ENCODE data around the gene RBMS2. TPM values are rescaled to one million over a fixed set of nuclear protein-coding genes. Genes with fewer than 3 reads are reported as not detected.

RBMS2 gene
- total and polyA plus RNA-seq, 9 of the 15 experiments (the other 6 are each of a cell fraction or from before 2014, with no cell fraction given) = 0.08 to 10.5 (median 0.31) TPM

GRCh38 chr12:56565510-56566101, 44.0 kb downstream of the RBMS2 start (continued):
- no peak for TF ChIP-seq COPS2 (conservative IDR thresholded peaks at IDR 0.05)
- TF ChIP-seq SIN3B (IDR thresholded peaks at IDR 0.05; ENCODE audit: low read depth) = no peak
- TF ChIP-seq ETV1 (tag; conservative IDR thresholded peaks at IDR 0.05; ENCODE audit: low read depth) = no peak
- TF ChIP-seq ZNF766 (CRISPR knock-in tag; conservative IDR thresholded peaks at IDR 0.05) = no peak
- TF ChIP-seq NFIX (CRISPR knock-in tag; IDR thresholded peaks at IDR 0.05; ENCODE audit: low read depth) = no peak
- TF ChIP-seq SNIP1 (IDR thresholded peaks at IDR 0.05; ENCODE audit: low read depth) = no peak
- TF ChIP-seq SAP30 (IDR thresholded peaks at IDR 0.05; ENCODE audit: borderline replicate concordance, insufficient read depth, low read depth, low read length, poor library complexity, severe bottlenecking) = no peak
- peak; percentile 69 for TF ChIP-seq FOSL1 (tag; conservative IDR thresholded peaks at IDR 0.05)
- no peak for TF ChIP-seq IFI16 (CRISPR knock-in tag; IDR thresholded peaks at IDR 0.05)
- no peak for TF ChIP-seq TAF1 (IDR thresholded peaks at IDR 0.05; ENCODE audit: control insufficient read depth, extremely low read depth, insufficient read depth, low read length, severe bottlenecking)
- TF ChIP-seq LCOR (CRISPR knock-in tag; IDR thresholded peaks at IDR 0.05) = no peak
- TF ChIP-seq CCNT2 (IDR thresholded peaks at IDR 0.05; ENCODE audit: borderline replicate concordance, extremely low read depth, insufficient read length, low read depth, low read length) = no peak
- TF ChIP-seq ATF1 (CRISPR knock-in tag; IDR thresholded peaks at IDR 0.05) = no peak
- TF ChIP-seq ATF1 (tag; IDR thresholded peaks at IDR 0.05) = 0 out of 2 replicates have a peak, but pooled peaks have one; percentile 19
- no peak for TF ChIP-seq MAX (CRISPR knock-in tag; IDR thresholded peaks at IDR 0.05)
- TF ChIP-seq ZFP1 (CRISPR knock-in tag; IDR thresholded peaks at IDR 0.05) = no peak
- TF ChIP-seq TFAP4 (CRISPR knock-in tag; IDR thresholded peaks at IDR 0.05; ENCODE audit: borderline replicate concordance) = peak; percentile 97
- no peak for TF ChIP-seq ZKSCAN1 (IDR thresholded peaks at IDR 0.05; ENCODE audit: low read depth, low read length)
- TF ChIP-seq SRSF3 (IDR thresholded peaks at IDR 0.05; ENCODE audit: insufficient read depth, low read length) = no peak
- TF ChIP-seq ZNF263 (CRISPR knock-in tag; IDR thresholded peaks at IDR 0.05; ENCODE audit: borderline replicate concordance) = no peak
- TF ChIP-seq PPARD (CRISPR knock-in tag; IDR thresholded peaks at IDR 0.05) = no peak
- TF ChIP-seq TOE1 (IDR thresholded peaks at IDR 0.05; ENCODE audit: borderline replicate concordance) = no peak
- TF ChIP-seq TOE1 (CRISPR knock-in tag; IDR thresholded peaks at IDR 0.05; ENCODE audit: borderline replicate concordance, low read depth) = no peak
- no peak for TF ChIP-seq E4F1 (CRISPR knock-in tag; IDR thresholded peaks at IDR 0.05; ENCODE audit: borderline replicate concordance)
- TF ChIP-seq SNRNP70 (optimal IDR thresholded peaks at IDR 0.05; ENCODE audit: low read depth, low read length) = no peak
- TF ChIP-seq NCOA2 (IDR thresholded peaks at IDR 0.05; ENCODE audit: partially characterized antibody in 2 of 2) = no peak
- no peak for TF ChIP-seq STAT5B (CRISPR knock-in tag; IDR thresholded peaks at IDR 0.05)

Data from K562 (cell line).